ENCODE results near the gene AMER2. TPM values are rescaled to one million over a fixed set of nuclear protein-coding genes. Genes with fewer than 3 reads are reported as not detected.

AMER2 gene
- total RNA-seq, 1 donor: not detected

- H3K4me3 ChIP-seq (ENCODE audit: insufficient read depth, low read length): no peak overlapping the region
These were observed 14.4 kb downstream of the AMER2 start for GRCh38 chr13:25157681-25158080.

DNA sequence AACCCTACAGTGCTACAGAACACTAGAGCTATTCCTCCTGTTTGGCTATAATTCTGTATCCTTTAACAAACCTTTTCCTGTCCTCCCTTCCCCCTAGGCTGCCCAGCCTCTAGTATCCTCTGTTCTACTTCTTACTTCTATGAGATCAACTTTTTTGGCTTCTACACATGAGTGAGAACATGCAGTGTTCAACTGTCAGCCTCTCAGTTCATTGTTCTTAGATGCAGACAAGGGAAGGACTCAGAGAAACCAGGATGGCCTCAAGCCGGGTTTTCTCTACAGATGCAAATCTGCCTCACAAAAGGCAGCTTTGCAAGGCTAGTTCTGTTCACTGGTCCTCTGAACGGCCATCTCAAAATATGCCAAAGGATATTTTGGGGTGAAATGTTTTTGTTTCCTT is 18.4 kb downstream of the AMER2 start:
- Histone ChIP-seq H3K27me3 (ENCODE audit: insufficient read depth, low read length) (no peaks in the 10 kb centered on the region), H3K4me1 (ENCODE audit: insufficient read depth, low read length) (no peaks in the 10 kb centered on the region), H2AFZ (ENCODE audit: low read length) (no peak overlapping the region), H3K4me2 (ENCODE audit: insufficient read depth, low read length) (no peak overlapping the region), H3K4me3 (ENCODE audit: insufficient read depth, low read length) (no peak overlapping the region), H4K20me1 (ENCODE audit: insufficient read depth, low read length) (no peaks in the 10 kb centered on the region), H3K79me2 (ENCODE audit: insufficient read depth, low read length) (no peaks in the 10 kb centered on the region), H3K9me3 (ENCODE audit: low read depth, low read length) (no peaks in the 10 kb centered on the region), H3K27ac (ENCODE audit: low read depth, low read length) (no peak overlapping the region), H3K36me3 (ENCODE audit: insufficient read depth, low read length) (no peaks in the 10 kb centered on the region)
- DNase-seq (ENCODE audit: insufficient read length, low spot score, missing footprints): no peak
- TF ChIP-seq, protein P1, sequence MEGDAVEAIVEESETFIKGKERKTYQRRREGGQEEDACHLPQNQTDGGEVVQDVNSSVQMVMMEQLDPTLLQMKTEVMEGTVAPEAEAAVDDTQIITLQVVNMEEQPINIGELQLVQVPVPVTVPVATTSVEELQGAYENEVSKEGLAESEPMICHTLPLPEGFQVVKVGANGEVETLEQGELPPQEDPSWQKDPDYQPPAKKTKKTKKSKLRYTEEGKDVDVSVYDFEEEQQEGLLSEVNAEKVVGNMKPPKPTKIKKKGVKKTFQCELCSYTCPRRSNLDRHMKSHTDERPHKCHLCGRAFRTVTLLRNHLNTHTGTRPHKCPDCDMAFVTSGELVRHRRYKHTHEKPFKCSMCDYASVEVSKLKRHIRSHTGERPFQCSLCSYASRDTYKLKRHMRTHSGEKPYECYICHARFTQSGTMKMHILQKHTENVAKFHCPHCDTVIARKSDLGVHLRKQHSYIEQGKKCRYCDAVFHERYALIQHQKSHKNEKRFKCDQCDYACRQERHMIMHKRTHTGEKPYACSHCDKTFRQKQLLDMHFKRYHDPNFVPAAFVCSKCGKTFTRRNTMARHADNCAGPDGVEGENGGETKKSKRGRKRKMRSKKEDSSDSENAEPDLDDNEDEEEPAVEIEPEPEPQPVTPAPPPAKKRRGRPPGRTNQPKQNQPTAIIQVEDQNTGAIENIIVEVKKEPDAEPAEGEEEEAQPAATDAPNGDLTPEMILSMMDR (IDR thresholded peaks at IDR 0.05; ENCODE audit: extremely low read depth, low read depth, low read length): no peak

More at GRCh38 chr13:25157681-25158080, 14.4 kb downstream of the AMER2 start:
- TF ChIP-seq, protein P1 (IDR thresholded peaks at IDR 0.05; ENCODE audit: extremely low read depth, low read depth, low read length): no peak
- DNase-seq (ENCODE audit: insufficient read length, low spot score, missing footprints): no peak
- no peak overlapping the region for H3K27ac ChIP-seq (ENCODE audit: low read depth, low read length)
- H3K9me3 ChIP-seq (ENCODE audit: low read depth, low read length): no peaks in the 10 kb centered on the region
- H3K4me1 ChIP-seq (ENCODE audit: insufficient read depth, low read length): no peaks in the 10 kb centered on the region
- H3K79me2 ChIP-seq (ENCODE audit: insufficient read depth, low read length): no peaks in the 10 kb centered on the region
- H3K27me3 ChIP-seq (ENCODE audit: insufficient read depth, low read length): no peaks in the 10 kb centered on the region
- no peaks in the 10 kb centered on the region for H4K20me1 ChIP-seq (ENCODE audit: insufficient read depth, low read length)
- no peak overlapping the region for H2AFZ ChIP-seq (ENCODE audit: low read length)
- no peak overlapping the region for H3K4me2 ChIP-seq (ENCODE audit: insufficient read depth, low read length)
- no peaks in the 10 kb centered on the region for H3K36me3 ChIP-seq (ENCODE audit: insufficient read depth, low read length)

DNA sequence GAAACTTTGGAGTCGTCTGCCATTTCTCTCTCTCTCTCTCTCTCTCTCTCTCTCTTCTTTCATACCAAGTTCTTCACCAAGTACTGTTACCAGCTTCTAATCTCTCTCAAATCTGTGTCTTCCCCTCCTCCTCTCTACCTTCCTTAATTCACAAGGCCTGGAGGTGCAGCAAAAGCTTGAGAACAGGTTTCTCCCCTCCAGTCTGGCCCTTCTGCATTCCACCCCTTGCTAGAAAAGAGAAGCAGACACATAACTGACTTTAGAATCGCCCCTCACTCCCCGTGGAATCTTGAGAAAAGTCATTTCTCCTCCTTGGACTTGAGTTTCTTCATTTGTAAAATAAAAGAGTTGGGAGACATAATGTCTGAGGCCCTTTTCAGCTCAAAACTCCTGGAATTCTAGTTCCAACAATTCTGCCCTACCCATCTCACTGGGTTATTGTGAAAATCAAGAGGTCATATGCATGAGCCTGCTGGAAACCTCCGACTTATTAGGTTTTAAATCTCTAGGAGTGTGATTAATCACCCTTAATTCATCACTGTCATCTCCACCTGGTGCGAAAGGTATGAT is 20.4 kb downstream of the AMER2 start:
- DNase-seq (ENCODE audit: insufficient read length, low spot score, missing footprints): no peak
- TF ChIP-seq, protein P1 (IDR thresholded peaks at IDR 0.05; ENCODE audit: extremely low read depth, low read depth, low read length): no peak
- no peaks in the 10 kb centered on the region for H4K20me1 ChIP-seq (ENCODE audit: insufficient read depth, low read length)
- H3K27me3 ChIP-seq (ENCODE audit: insufficient read depth, low read length): no peaks in the 10 kb centered on the region
- no peak overlapping the region for H2AFZ ChIP-seq (ENCODE audit: low read length)
- H3K79me2 ChIP-seq (ENCODE audit: insufficient read depth, low read length): no peaks in the 10 kb centered on the region
- H3K9me3 ChIP-seq (ENCODE audit: low read depth, low read length): no peaks in the 10 kb centered on the region
- no peak overlapping the region for H3K27ac ChIP-seq (ENCODE audit: low read depth, low read length)
- no peaks in the 10 kb centered on the region for H3K36me3 ChIP-seq (ENCODE audit: insufficient read depth, low read length)
- no peak overlapping the region for H3K4me3 ChIP-seq (ENCODE audit: insufficient read depth, low read length)
- no peak overlapping the region for H3K4me2 ChIP-seq (ENCODE audit: insufficient read depth, low read length)
- H3K4me1 ChIP-seq (ENCODE audit: insufficient read depth, low read length): no peaks in the 10 kb centered on the region

- Histone ChIP-seq H3K9me3 (ENCODE audit: low read depth, low read length) (no peaks in the 10 kb centered on the region), H2AFZ (ENCODE audit: low read length) (no peak overlapping the region), H3K79me2 (ENCODE audit: insufficient read depth, low read length) (no peaks in the 10 kb centered on the region), H3K4me3 (ENCODE audit: insufficient read depth, low read length) (no peak overlapping the region), H4K20me1 (ENCODE audit: insufficient read depth, low read length) (no peaks in the 10 kb centered on the region), H3K36me3 (ENCODE audit: insufficient read depth, low read length) (no peaks in the 10 kb centered on the region), H3K27me3 (ENCODE audit: insufficient read depth, low read length) (no peaks in the 10 kb centered on the region), H3K4me2 (ENCODE audit: insufficient read depth, low read length) (no peak overlapping the region), H3K27ac (ENCODE audit: low read depth, low read length) (no peak overlapping the region), H3K4me1 (ENCODE audit: insufficient read depth, low read length) (no peaks in the 10 kb centered on the region)
- DNase-seq (ENCODE audit: insufficient read length, low spot score, missing footprints): no peak
- TF ChIP-seq, protein P1 (IDR thresholded peaks at IDR 0.05; ENCODE audit: extremely low read depth, low read depth, low read length): no peak
These were observed 22.4 kb downstream of the AMER2 start for GRCh38 chr13:25149711-25150110.
